GM23248 (cell line): ENCODE results near the gene HNF4A. TPM values are rescaled to one million over a fixed set of nuclear protein-coding genes. Genes with fewer than 3 reads are reported as not detected.

Experiments used
- DNase-seq: peaks from one replicate; pipeline ENCODE4 v3.0.0-alpha.2; 2015
- H2AFZ ChIP-seq: fragments of 200-600 bp; sonication (generic); 2 replicates; pipeline ENCODE4 v1.6.1; 2016; ENCODE audit warnings: antibody characterized with exemption
- H3F3A ChIP-seq: fragments of 200-600 bp; sonication (generic); 2 replicates; pipeline ENCODE4 v1.6.1; 2016; ENCODE audit warnings: mild to moderate bottlenecking, antibody characterized with exemption, mixed run types; ENCODE audit not compliant: insufficient read depth
- H3K27ac ChIP-seq: fragments of 200-600 bp; sonication (generic); 2 replicates; pipeline ENCODE4 v1.5.1; 2016; ENCODE audit warnings: mild to moderate bottlenecking
- H3K27me3 ChIP-seq: fragments of 200-600 bp; sonication (generic); replicated peaks from 2 replicates; pipeline ENCODE4 v1.6.1; 2016; ENCODE audit warnings: mild to moderate bottlenecking; ENCODE audit not compliant: insufficient read depth
- H3K36me3 ChIP-seq: fragments of 200-600 bp; sonication (generic); 2 replicates; pipeline ENCODE4 v1.6.1; 2016; ENCODE audit warnings: low read depth, mild to moderate bottlenecking
- H3K4me1 ChIP-seq: fragments of 200-600 bp; sonication (generic); 2 replicates; pipeline ENCODE4 v1.6.1; 2016; ENCODE audit warnings: mild to moderate bottlenecking; ENCODE audit not compliant: insufficient read depth
- H3K4me2 ChIP-seq: fragments of 200-600 bp; sonication (generic); one replicate; pipeline ENCODE4 v1.6.1; 2016; ENCODE audit warnings: mild to moderate bottlenecking; ENCODE audit not compliant: unreplicated experiment
- H3K4me3 ChIP-seq: fragments of 200-600 bp; sonication (generic); 2 replicates; pipeline ENCODE4 v1.5.1; 2016; ENCODE audit warnings: mild to moderate bottlenecking
- H3K79me2 ChIP-seq: fragments of 200-600 bp; sonication (generic); 2 replicates; pipeline ENCODE4 v1.6.1; 2016; ENCODE audit warnings: mild to moderate bottlenecking; ENCODE audit not compliant: insufficient read depth
- H3K9ac ChIP-seq: fragments of 200-600 bp; sonication (generic); 2 replicates; pipeline ENCODE4 v1.6.1; 2016; ENCODE audit warnings: mild to moderate bottlenecking
- H3K9me2 ChIP-seq: fragments of 200-600 bp; sonication (generic); 2 replicates; pipeline ENCODE4 v1.6.1; 2016; ENCODE audit warnings: mixed run types, mild to moderate bottlenecking, moderate library complexity; ENCODE audit not compliant: insufficient read depth
- H3K9me3 ChIP-seq: fragments of 200-600 bp; sonication (generic); one replicate; pipeline ENCODE4 v1.6.1; 2017; ENCODE audit warnings: low read depth
- H4K20me1 ChIP-seq: fragments of 200-600 bp; sonication (generic); 2 replicates; pipeline ENCODE4 v1.6.0; 2016; ENCODE audit not compliant: insufficient read depth
- EZH2 ChIP-seq: fragments of 200-600 bp; sonication (generic); IDR thresholded peaks from 2 replicates; pipeline ENCODE4 v1.6.1; 2018; ENCODE audit warnings: antibody characterized with exemption, mild to moderate bottlenecking; ENCODE audit not compliant: insufficient read depth, poor library complexity, severe bottlenecking
- EZH2phosphoT487 ChIP-seq: fragments of 200-600 bp; sonication (generic); IDR thresholded peaks from 2 replicates; pipeline ENCODE4 v1.6.1; 2018; ENCODE audit warnings: antibody characterized with exemption, moderate library complexity, mild to moderate bottlenecking, low read depth; ENCODE audit not compliant: insufficient read depth
- WGBS, 2 experiments: methylation state at CpG; one replicate each; pipeline ENCODE4 v1.1.6; 2015 to 2017; ENCODE audit warnings: low lambda C conversion rate in 2 of 2, low coverage in 1 of 2; ENCODE audit errors: missing lambda C conversion rate in 2 of 2; 5-methylcytosine and 5-hydroxymethylcytosine counted together
- in situ Hi-C: fragments of 300-500 bp; cut with MboI; formaldehyde crosslinking; loops from 2 replicates; pipeline ENCODE4 v1.15.0; 2020
- polyA plus RNA-seq: library from polyadenylated mRNA; unstranded; fragments of >200 nt; fragmentation: Nextera tagmentation; extraction: Ambion mirVana; gene quantifications from 2 replicates; pipeline ENCODE4 v1.2.1, GENCODE V29; 2016
- total RNA-seq: library from RNA; depleted of rRNA; stranded (reverse); fragments of >200 nt; shearing (Covaris generic); gene quantifications from 2 replicates; pipeline ENCODE4 v1.2.3, GENCODE V29; 2014

Gene HNF4A
- total and polyA plus RNA-seq, 2 experiments from 2014 or later, result not detected

DNA sequence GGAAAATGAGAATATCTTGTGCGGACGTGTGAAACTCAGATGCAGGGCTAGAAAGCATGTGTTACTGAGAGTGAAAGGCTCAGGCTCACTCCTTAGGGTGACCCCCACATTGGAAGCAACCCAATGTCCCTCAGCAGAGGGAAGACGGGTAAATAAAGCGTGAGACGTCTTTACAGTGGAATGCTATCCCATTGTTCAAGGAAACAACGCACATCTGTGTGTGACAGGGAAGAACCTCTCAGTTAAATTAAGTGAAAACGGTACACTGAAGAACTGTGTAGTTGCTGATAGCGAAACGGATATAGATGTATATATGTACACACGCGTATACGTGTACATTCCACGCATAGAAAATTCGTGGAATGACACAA, 839 bp downstream of the HNF4A start:
- Histone ChIP-seq H2AFZ (no peak overlapping the region), H3K4me1 (no peaks in the 10 kb centered on the region), H3K9me3 (no peaks in the 10 kb centered on the region), H3K79me2 (no peaks in the 10 kb centered on the region), H4K20me1 (no peaks in the 10 kb centered on the region), H3K9me2 (no peaks in the 10 kb centered on the region), H3K4me3 (no peak overlapping the region), H3K36me3 (no peaks in the 10 kb centered on the region), H3K27me3 (peaks cover 14% of the 10 kb centered on the region; the same call in 1 of the 2 replicates), H3F3A (no peaks in the 10 kb centered on the region), H3K27ac (no peak overlapping the region), H3K9ac (no peak overlapping the region), H3K4me2 (no peak overlapping the region)
- WGBS, 2 experiments, result 71 to 74% methylated on average over 14 of the region's 14 CpGs
- DNase-seq, result no peak
- in situ Hi-C loops, result no loop called here
- TF ChIP-seq EZH2 (no peak), EZH2phosphoT487 (no peak)

DNA sequence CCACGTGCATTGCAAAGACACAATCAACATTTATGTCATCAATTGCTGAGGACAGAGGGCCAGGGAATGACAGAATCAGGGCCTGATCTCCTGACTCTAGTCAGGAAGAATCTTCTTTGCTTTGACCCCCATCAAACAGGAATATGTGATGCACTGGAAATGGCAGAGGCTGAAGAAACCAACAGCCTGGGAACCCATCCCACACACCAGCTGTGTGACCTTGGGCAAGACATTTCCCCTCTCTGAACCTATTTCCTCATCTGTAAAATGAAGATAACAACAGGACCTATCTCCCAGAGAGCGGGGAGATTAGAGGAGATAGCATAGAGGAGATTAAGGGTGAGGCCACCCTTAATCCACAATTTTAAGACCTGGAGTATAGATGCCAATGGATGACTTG, 1.5 kb downstream of the HNF4A start:
- in situ Hi-C loops, result no loop called here
- 29 to 34% methylated on average over 2 of the region's 2 CpGs for WGBS, 2 experiments
- TF ChIP-seq EZH2phosphoT487 (no peak), EZH2 (no peak)
- peaks cover 14% of the 10 kb centered on the region; the same call in 1 of the 2 replicates for H3K27me3 ChIP-seq
- no peaks in the 10 kb centered on the region for H3K9me3 ChIP-seq
- H3K79me2 ChIP-seq, result no peaks in the 10 kb centered on the region
- no peaks in the 10 kb centered on the region for H3K4me1 ChIP-seq
- H3K27ac ChIP-seq, result no peak overlapping the region
- no peak overlapping the region for H3K4me3 ChIP-seq
- no peaks in the 10 kb centered on the region for H3K9me2 ChIP-seq
- no peaks in the 10 kb centered on the region for H3K36me3 ChIP-seq
- no peak overlapping the region for H3K4me2 ChIP-seq
- H4K20me1 ChIP-seq, result no peaks in the 10 kb centered on the region
- no peak overlapping the region for H2AFZ ChIP-seq
- no peak for DNase-seq
- no peak overlapping the region for H3K9ac ChIP-seq
- H3F3A ChIP-seq, result no peaks in the 10 kb centered on the region

DNA sequence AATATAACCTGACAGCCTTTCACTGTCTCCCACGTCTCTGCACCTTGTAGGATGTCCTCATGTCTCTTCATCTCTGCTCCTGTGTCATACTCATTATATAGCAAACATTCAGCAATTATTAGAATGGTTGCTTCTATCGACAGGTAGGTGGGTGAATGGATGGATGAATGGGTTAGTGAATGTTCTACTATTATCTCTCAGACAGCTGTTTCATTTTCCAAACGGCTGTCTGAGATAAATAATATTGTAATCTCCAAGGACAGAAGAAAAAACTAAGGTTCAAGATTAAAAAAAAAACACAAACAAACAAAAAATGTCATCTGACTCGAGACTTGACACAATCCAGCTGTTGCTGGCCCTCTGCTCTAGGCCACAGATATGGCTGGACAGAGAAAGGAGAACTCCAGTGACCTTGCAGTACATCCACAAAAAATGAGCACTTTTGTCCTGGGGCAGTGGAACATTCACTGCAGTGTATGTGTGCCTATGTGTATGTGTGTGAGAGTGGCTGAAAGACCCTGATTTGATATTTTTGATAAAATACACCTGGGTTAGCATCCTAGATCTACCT, 2.1 kb downstream of the HNF4A start:
- Histone ChIP-seq H3K9me2 (no peaks in the 10 kb centered on the region), H3K79me2 (no peaks in the 10 kb centered on the region), H3K27me3 (peaks cover 14% of the 10 kb centered on the region; the same call in 1 of the 2 replicates), H3K4me1 (no peaks in the 10 kb centered on the region), H3K36me3 (no peaks in the 10 kb centered on the region), H3K4me2 (no peak overlapping the region), H3K4me3 (no peak overlapping the region), H3K9ac (no peak overlapping the region), H4K20me1 (no peaks in the 10 kb centered on the region), H2AFZ (no peak overlapping the region), H3K9me3 (no peaks in the 10 kb centered on the region), H3F3A (no peaks in the 10 kb centered on the region), H3K27ac (no peak overlapping the region)
- WGBS, 2 experiments, result 14 to 15% methylated on average over 4 of the region's 4 CpGs
- in situ Hi-C loops, result no loop called here
- TF ChIP-seq EZH2, result no peak
- TF ChIP-seq EZH2phosphoT487, result no peak
- no peak for DNase-seq

DNA sequence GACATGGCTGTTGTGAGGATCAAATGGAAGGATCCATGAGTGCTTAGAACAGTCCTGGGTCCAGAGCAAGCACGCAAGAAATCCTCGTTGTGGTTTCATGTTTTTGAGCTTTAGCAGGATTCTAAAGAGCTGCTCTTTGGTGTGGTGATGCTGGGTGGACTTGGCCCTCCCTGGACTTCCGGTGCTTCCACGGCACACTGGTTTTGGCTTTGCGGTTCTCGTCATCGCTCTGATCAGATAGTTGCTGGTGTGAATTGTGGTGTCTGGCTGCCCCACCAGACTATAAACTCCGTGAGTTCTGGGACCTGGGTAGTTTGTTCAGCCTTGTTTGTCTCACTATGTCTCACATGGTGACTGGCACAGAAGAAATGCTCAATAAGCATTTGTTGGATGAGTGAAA, 3.3 kb downstream of the HNF4A start:
- H3K27ac ChIP-seq, result no peak overlapping the region
- in situ Hi-C loops, result no loop called here

DNA sequence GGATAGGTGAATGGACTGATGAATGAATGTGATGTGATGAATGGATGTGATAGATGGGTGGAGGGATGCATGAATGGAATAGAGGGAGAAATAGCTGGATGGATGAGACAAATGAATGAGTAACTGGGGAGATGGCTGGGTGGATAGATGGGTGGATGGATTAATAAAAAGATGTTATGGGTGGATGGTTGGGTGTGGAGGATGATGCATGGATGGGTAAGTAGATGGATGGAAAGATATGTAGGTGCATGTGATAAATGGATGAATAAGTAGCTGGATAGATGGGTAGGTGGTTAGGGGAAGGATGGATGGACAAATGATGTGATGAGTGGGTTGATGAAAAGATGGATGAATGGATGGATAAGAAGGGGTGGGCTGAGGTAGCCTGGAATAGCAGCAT, 4.7 kb downstream of the HNF4A start:
- Histone ChIP-seq H3K9me2 (no peaks in the 10 kb centered on the region), H3K9ac (no peak overlapping the region), H3K4me3 (no peak overlapping the region), H3K27ac (no peak overlapping the region), H3K27me3 (peaks cover 14% of the 10 kb centered on the region; the same call in 1 of the 2 replicates), H3K36me3 (no peaks in the 10 kb centered on the region), H3K9me3 (no peaks in the 10 kb centered on the region), H3K79me2 (no peaks in the 10 kb centered on the region), H4K20me1 (no peaks in the 10 kb centered on the region), H2AFZ (no peak overlapping the region), H3F3A (no peaks in the 10 kb centered on the region), H3K4me1 (no peaks in the 10 kb centered on the region), H3K4me2 (no peak overlapping the region)
- in situ Hi-C loops, result no loop called here
- DNase-seq, result no peak
- TF ChIP-seq EZH2 (no peak), EZH2phosphoT487 (no peak)

More for the DNA sequence above, 3.3 kb downstream of the HNF4A start:
- Histone ChIP-seq H3K4me1 (no peaks in the 10 kb centered on the region), H3K27me3 (peaks cover 14% of the 10 kb centered on the region; the same call in 1 of the 2 replicates), H3K4me3 (no peak overlapping the region), H4K20me1 (no peaks in the 10 kb centered on the region), H2AFZ (no peak overlapping the region), H3K9me3 (no peaks in the 10 kb centered on the region), H3F3A (no peaks in the 10 kb centered on the region), H3K9me2 (no peaks in the 10 kb centered on the region), H3K4me2 (no peak overlapping the region), H3K36me3 (no peaks in the 10 kb centered on the region), H3K9ac (no peak overlapping the region), H3K79me2 (no peaks in the 10 kb centered on the region)
- TF ChIP-seq EZH2phosphoT487, result no peak
- TF ChIP-seq EZH2, result no peak
- WGBS, 2 experiments, result 52 to 53% methylated on average over 8 of the region's 8 CpGs
- DNase-seq, result no peak
